OCI-LY3 (cell line): ENCODE data around the gene NXF2B.
A peak's percentile ranks its signal among the peaks of the same experiment; 100 is the strongest.
"Not testable (repeated sequence)": the region's sequence is repeated elsewhere in the genome, so short reads cannot be mapped to it uniquely, and the experiment has no call there.

ENCODE experiments used
- H2AFZ ChIP-seq: fragments of 200-600, 300-600 bp; shearing (Covaris generic); 2 replicates; pipeline ENCODE4 v1.6.0; 2014; ENCODE audit warnings: antibody characterized with exemption, low read depth, low read length
- H3K27ac ChIP-seq: fragments of 200-600, 300-600 bp; sonication (generic); 2 replicates; pipeline ENCODE4 v1.5.1; 2014; ENCODE audit warnings: mild to moderate bottlenecking, low read length, moderate library complexity, mixed read lengths
- H3K27me3 ChIP-seq: fragments of 200-600, 300-600 bp; sonication (generic); 2 replicates; pipeline ENCODE4 v1.6.1; 2014; ENCODE audit warnings: low read depth, low read length, mixed read lengths
- H3K36me3 ChIP-seq: fragments of 200-600, 300-600 bp; sonication (generic); replicated peaks from 2 replicates; pipeline ENCODE3; 2014; ENCODE audit warnings: low read depth, low read length, mixed read lengths
- H3K4me1 ChIP-seq: fragments of 300-600, 200-600 bp; sonication (generic); 2 replicates; pipeline ENCODE4 v1.6.1; 2014; ENCODE audit warnings: low read length, mixed read lengths
- H3K4me2 ChIP-seq: fragments of 200-600, 300-600 bp; sonication (generic); 2 replicates; pipeline ENCODE4 v1.6.1; 2014; ENCODE audit warnings: low read length, mixed read lengths
- H3K4me3 ChIP-seq: fragments of 300-600, 200-600 bp; sonication (generic); 2 replicates; pipeline ENCODE4 v1.5.1; 2014; ENCODE audit warnings: antibody characterized with exemption, mild to moderate bottlenecking, low read length, moderate library complexity
- H3K79me2 ChIP-seq: fragments of 300-600, 200-600 bp; shearing (Covaris generic); 2 replicates; pipeline ENCODE4 v1.6.1; 2014; ENCODE audit warnings: mild to moderate bottlenecking, low read length, mixed read lengths
- H3K9ac ChIP-seq: fragments of 300-600, 200-600 bp; shearing (Covaris generic); 2 replicates; pipeline ENCODE4 v1.6.0; 2014; ENCODE audit warnings: mild to moderate bottlenecking, low read length, moderate library complexity
- H3K9me3 ChIP-seq: fragments of 200-600, 300-600 bp; shearing (Covaris generic); 2 replicates; pipeline ENCODE4 v1.6.1; 2014; ENCODE audit warnings: low read length, mixed read lengths; ENCODE audit not compliant: insufficient read depth
- H4K20me1 ChIP-seq: fragments of 200-600, 300-600 bp; sonication (generic); 2 replicates; pipeline ENCODE4 v1.6.1; 2016; ENCODE audit warnings: low read length, mixed read lengths; ENCODE audit not compliant: insufficient read depth
- CTCF ChIP-seq: fragments of 200-600, 300-600 bp; sonication (generic); IDR thresholded peaks from 2 replicates; pipeline ENCODE4 v1.5.1; 2014; ENCODE audit warnings: antibody characterized with exemption, low read length, low read depth
- EZH2phosphoT487 ChIP-seq: fragments of 200-600 bp; shearing (Covaris generic); IDR thresholded peaks from 2 replicates; pipeline ENCODE4 v1.6.1; 2018; ENCODE audit warnings: antibody characterized with exemption, mixed run types, low read depth

Gene NXF2B

GRCh38 chrX:102439908-102440307, at the start of gene NXF2B:
Gene NXF2B, minus strand, starts transcription at chrX:102440008. Its CDS starts 59,972 bp downstream, at chrX:102380036.
- not testable (repeated sequence) for H2AFZ ChIP-seq, H3K4me2 ChIP-seq, H4K20me1 ChIP-seq, H3K4me1 ChIP-seq, H3K4me3 ChIP-seq, H3K79me2 ChIP-seq, H3K36me3 ChIP-seq, H3K27me3 ChIP-seq, H3K9ac ChIP-seq, H3K9me3 ChIP-seq, H3K27ac ChIP-seq

GRCh38 chrX:102478765-102479164, 39.0 kb upstream of the NXF2B start:
- H3K36me3 ChIP-seq, H3K4me1 ChIP-seq, H2AFZ ChIP-seq: not testable (repeated sequence)

GRCh38 chrX:102471762-102472220, 32.0 kb upstream of the NXF2B start, which contains the start of gene TCP11X2:
Gene TCP11X2, minus strand, starts transcription at chrX:102471812.
- H3K27me3 ChIP-seq, H3K4me1 ChIP-seq, H3K36me3 ChIP-seq, H3K79me2 ChIP-seq, H3K4me2 ChIP-seq, H4K20me1 ChIP-seq, H3K4me3 ChIP-seq, H3K9me3 ChIP-seq, H3K27ac ChIP-seq, H3K9ac ChIP-seq, H2AFZ ChIP-seq: not testable (repeated sequence)

More at GRCh38 chrX:102478765-102479164, 39.0 kb upstream of the NXF2B start:
- H3K4me2 ChIP-seq, H3K79me2 ChIP-seq, H3K27me3 ChIP-seq, H3K9me3 ChIP-seq, H3K4me3 ChIP-seq, H4K20me1 ChIP-seq, H3K9ac ChIP-seq, H3K27ac ChIP-seq: not testable (repeated sequence)

GRCh38 chrX:102470215-102470614, 30.4 kb upstream of the NXF2B start:
- H3K79me2 ChIP-seq, H3K9me3 ChIP-seq, H3K4me1 ChIP-seq, H3K4me3 ChIP-seq, H3K4me2 ChIP-seq, H3K9ac ChIP-seq, H3K36me3 ChIP-seq, H4K20me1 ChIP-seq, H3K27me3 ChIP-seq, H3K27ac ChIP-seq, H2AFZ ChIP-seq: not testable (repeated sequence)

GRCh38 chrX:102458615-102459014, 18.8 kb upstream of the NXF2B start:
- H3K27ac ChIP-seq, H3K4me3 ChIP-seq, H3K4me1 ChIP-seq, H3K9ac ChIP-seq, H2AFZ ChIP-seq, H3K9me3 ChIP-seq, H3K79me2 ChIP-seq, H3K27me3 ChIP-seq, H4K20me1 ChIP-seq, H3K36me3 ChIP-seq, H3K4me2 ChIP-seq: not testable (repeated sequence)

GRCh38 chrX:102414493-102414892, 25.3 kb downstream of the NXF2B start:
- H3K36me3 ChIP-seq, H4K20me1 ChIP-seq, H3K9ac ChIP-seq, H3K79me2 ChIP-seq, H2AFZ ChIP-seq, H3K4me3 ChIP-seq, H3K27ac ChIP-seq, H3K4me2 ChIP-seq, H3K4me1 ChIP-seq, H3K27me3 ChIP-seq, H3K9me3 ChIP-seq: not testable (repeated sequence)

GRCh38 chrX:102345916-102346315, 93.9 kb downstream of the NXF2B start:
- H3K9me3 ChIP-seq = no peaks in the 10 kb centered on the region
- no peaks in the 10 kb centered on the region for H3K4me1 ChIP-seq
- H3K79me2 ChIP-seq = no peaks in the 10 kb centered on the region
- H3K27ac ChIP-seq = no peak overlapping the region
- H3K36me3 ChIP-seq = no peaks in the 10 kb centered on the region
- no peak for TF ChIP-seq EZH2phosphoT487
- TF ChIP-seq CTCF = peak; percentile 48
- no peaks in the 10 kb centered on the region for H3K27me3 ChIP-seq
- H3K9ac ChIP-seq = no peak overlapping the region
- no peak overlapping the region for H3K4me3 ChIP-seq
- no peaks in the 10 kb centered on the region for H4K20me1 ChIP-seq
- H3K4me2 ChIP-seq = no peak overlapping the region
- H2AFZ ChIP-seq = no peak overlapping the region
